ENCODE measurements around the gene SUN1.
"Not testable (repeated sequence)": the region's sequence is repeated elsewhere in the genome, so short reads cannot be mapped to it uniquely, and the experiment has no call there.

Gene SUN1

GRCh38 chr7:832167-832967, at the start of gene SUN1:
TSS of gene SUN1 (plus strand) at chr7:832476. CDS start at chr7:832525, 49 bp downstream.
- DNase-seq (ENCODE audit: low read depth), result no peak

GRCh38 chr7:782718-783449, 49.4 kb upstream of the SUN1 start:
- no peak for DNase-seq (ENCODE audit: low read depth)

- DNase-seq (ENCODE audit: low read depth), result no peak
These were observed 48.5 kb upstream of the SUN1 start for GRCh38 chr7:783556-784490.

GRCh38 chr7:784971-785370, 47.3 kb upstream of the SUN1 start:
- no peak for DNase-seq (ENCODE audit: low read depth)

- DNase-seq (ENCODE audit: low read depth), result no peak
These were observed 46.9 kb upstream of the SUN1 start for GRCh38 chr7:785416-785815.

- no peak for DNase-seq (ENCODE audit: low read depth)
These were observed 45.6 kb upstream of the SUN1 start for GRCh38 chr7:786472-787255.

GRCh38 chr7:787332-788240, 44.7 kb upstream of the SUN1 start:
- DNase-seq (ENCODE audit: low read depth), result no peak

GRCh38 chr7:791519-791918, 40.8 kb upstream of the SUN1 start:
- no peak for DNase-seq (ENCODE audit: low read depth)

GRCh38 chr7:794207-794606, 38.1 kb upstream of the SUN1 start:
- DNase-seq (ENCODE audit: low read depth), result no peak

- DNase-seq (ENCODE audit: low read depth), result no peak
These were observed 37.5 kb upstream of the SUN1 start for GRCh38 chr7:794671-795329.

GRCh38 chr7:796434-797169, 35.7 kb upstream of the SUN1 start:
- not testable (repeated sequence) for DNase-seq (ENCODE audit: low read depth)

- no peak for DNase-seq (ENCODE audit: low read depth)
These were observed 33.3 kb upstream of the SUN1 start for GRCh38 chr7:798921-799470.

GRCh38 chr7:800692-801091, 31.6 kb upstream of the SUN1 start:
- no peak for DNase-seq (ENCODE audit: low read depth)

- DNase-seq (ENCODE audit: low read depth), result not testable (repeated sequence)
These were observed 30.9 kb upstream of the SUN1 start for GRCh38 chr7:801351-801750.

GRCh38 chr7:801940-802381, 30.3 kb upstream of the SUN1 start:
- DNase-seq (ENCODE audit: low read depth), result no peak

- DNase-seq (ENCODE audit: low read depth), result no peak
These were observed 29.6 kb upstream of the SUN1 start for GRCh38 chr7:802500-803242.

GRCh38 chr7:803243-803635, 29.0 kb upstream of the SUN1 start:
- no peak for DNase-seq (ENCODE audit: low read depth)

- not testable (repeated sequence) for DNase-seq (ENCODE audit: low read depth)
These were observed 28.5 kb upstream of the SUN1 start for GRCh38 chr7:803796-804195.
